GM04504 (cell line): Measurements from ENCODE around the gene JAG2.

Source experiments
- DNase-seq: peaks from one replicate; pipeline ENCODE4 v3.0.0-alpha.2; 2012; ENCODE audit warnings: low read depth

The JAG2 gene

GRCh38 chr14:105138551-105139111 is 29.9 kb downstream of the JAG2 start:
- DNase-seq, result no peak

GRCh38 chr14:105138021-105138541 is 30.5 kb downstream of the JAG2 start:
- no peak for DNase-seq

GRCh38 chr14:105137481-105138020 is 31.0 kb downstream of the JAG2 start:
- no peak for DNase-seq

GRCh38 chr14:105136401-105137322 is 31.9 kb downstream of the JAG2 start:
- no peak for DNase-seq

- DNase-seq, result no peak
These were observed 32.7 kb downstream of the JAG2 start for GRCh38 chr14:105135700-105136395.

- no peak for DNase-seq
These were observed 35.5 kb downstream of the JAG2 start for GRCh38 chr14:105132921-105133654.

- no peak for DNase-seq
These were observed 37.3 kb downstream of the JAG2 start for GRCh38 chr14:105131241-105131640.

GRCh38 chr14:105128059-105128458 is 40.5 kb downstream of the JAG2 start:
- DNase-seq, result no peak

GRCh38 chr14:105126981-105127329 is 41.6 kb downstream of the JAG2 start:
- DNase-seq, result no peak

GRCh38 chr14:105126126-105126980 is 42.2 kb downstream of the JAG2 start:
- no peak for DNase-seq

- DNase-seq, result no peak
These were observed 43.8 kb downstream of the JAG2 start for GRCh38 chr14:105124823-105125222.

GRCh38 chr14:105123981-105124765 is 44.4 kb downstream of the JAG2 start:
- DNase-seq, result no peak

GRCh38 chr14:105123064-105123665 is 45.4 kb downstream of the JAG2 start:
- no peak for DNase-seq

- no peak for DNase-seq
These were observed 48.5 kb downstream of the JAG2 start for GRCh38 chr14:105120056-105120455.

GRCh38 chr14:105119408-105120025 is 49.1 kb downstream of the JAG2 start:
- DNase-seq, result no peak

GRCh38 chr14:105118646-105119407 is 49.7 kb downstream of the JAG2 start:
- DNase-seq, result no peak

- no peak for DNase-seq
These were observed 50.7 kb downstream of the JAG2 start for GRCh38 chr14:105117710-105118385.

GRCh38 chr14:105117257-105117646 is 51.3 kb downstream of the JAG2 start:
- no peak for DNase-seq
